Hematopoietic multipotent progenitor cell treated with erythropoietin and hydrocortisone succinate and interleukin-3 and kit ligand, for 4 days (in vitro differentiated cells): ENCODE results near the gene STK4.

Experiments used
- DNase-seq: peaks from one replicate; pipeline ENCODE4 v3.0.0-alpha.2; 2015

The STK4 gene

GRCh38 chr20:44966030-44966961 is at the start of gene STK4:
STK4 (plus strand) TSS chr20:44966512; CDS start chr20:44966569, 57 bp downstream.
- peak; percentile 98 for DNase-seq

GRCh38 chr20:44916586-44916985 is 49.7 kb upstream of the STK4 start:
- DNase-seq, result no peak

GRCh38 chr20:44917399-44917798 is 48.9 kb upstream of the STK4 start:
- no peak for DNase-seq

GRCh38 chr20:44918342-44918741 is 48.0 kb upstream of the STK4 start:
- DNase-seq, result no peak

- no peak for DNase-seq
Observed at GRCh38 chr20:44918761-44919160, 47.6 kb upstream of the STK4 start.

GRCh38 chr20:44921447-44921846 is 44.9 kb upstream of the STK4 start:
- DNase-seq, result no peak

GRCh38 chr20:44924541-44924940 is 41.8 kb upstream of the STK4 start:
- DNase-seq, result peak; percentile 49

GRCh38 chr20:44928595-44928994 is 37.7 kb upstream of the STK4 start:
- no peak for DNase-seq

- no peak for DNase-seq
Observed at GRCh38 chr20:44930517-44931168, 35.7 kb upstream of the STK4 start.

GRCh38 chr20:44931911-44932310 is 34.4 kb upstream of the STK4 start:
- DNase-seq, result no peak

GRCh38 chr20:44932916-44933315 is 33.4 kb upstream of the STK4 start:
- DNase-seq, result no peak

GRCh38 chr20:44936510-44936909 is 29.8 kb upstream of the STK4 start:
- no peak for DNase-seq

- DNase-seq, result no peak
Observed at GRCh38 chr20:44938637-44939036, 27.7 kb upstream of the STK4 start.

GRCh38 chr20:44941120-44941691 is 25.1 kb upstream of the STK4 start:
- no peak for DNase-seq

GRCh38 chr20:44942264-44942973 is 23.9 kb upstream of the STK4 start:
- DNase-seq, result no peak

- no peak for DNase-seq
Observed at GRCh38 chr20:44943828-44944227, 22.5 kb upstream of the STK4 start.

- no peak for DNase-seq
Observed at GRCh38 chr20:44945261-44945660, 21.1 kb upstream of the STK4 start.

GRCh38 chr20:44946271-44946852 is 19.9 kb upstream of the STK4 start:
- no peak for DNase-seq

GRCh38 chr20:44948107-44948506 is 18.2 kb upstream of the STK4 start:
- DNase-seq, result no peak

- DNase-seq, result no peak
Observed at GRCh38 chr20:44948513-44948912, 17.8 kb upstream of the STK4 start.

GRCh38 chr20:44950368-44950767 is 15.9 kb upstream of the STK4 start:
- DNase-seq, result no peak

GRCh38 chr20:44952731-44953130 is 13.6 kb upstream of the STK4 start:
- no peak for DNase-seq

GRCh38 chr20:44954211-44954610 is 12.1 kb upstream of the STK4 start:
- DNase-seq, result no peak
